K562 (cell line): ENCODE measurements around the gene LRRC43. TPM values are rescaled to one million over a fixed set of nuclear protein-coding genes. Genes with fewer than 3 reads are reported as not detected.
A peak's percentile ranks its signal among the peaks of the same experiment; 100 is the strongest.

Source experiments
- DDX20 ChIP-seq: fragments of 450-650 bp; IDR thresholded peaks from 2 replicates; pipeline ENCODE4 v1.6.1; 2016; ENCODE audit warnings: missing genetic modification characterization, low read depth, mild to moderate bottlenecking, missing compliant biosample characterization, moderate library complexity
- ELF1 ChIP-seq: fragments of 200-800 bp; sonication (Bioruptor generic); IDR thresholded peaks from 2 replicates; pipeline ENCODE4 v1.6.1; 2016; ENCODE audit warnings: missing genetic modification characterization, missing compliant biosample characterization
- FOXP4 ChIP-seq: sonication (generic); formaldehyde crosslinking; IDR thresholded peaks from 2 replicates; pipeline ENCODE4 v1.8.0; 2022; ENCODE audit warnings: mild to moderate bottlenecking, missing genetic modification reagents, borderline replicate concordance
- L3MBTL2 ChIP-seq: fragments of 450-650 bp; IDR thresholded peaks from 2 replicates; pipeline ENCODE4 v1.6.1; 2016; ENCODE audit warnings: mild to moderate bottlenecking, moderate library complexity
- MAZ ChIP-seq, 2 experiments: fragments of 450-650 bp in 1 of 2; sonication (generic) in 1 of 2; formaldehyde crosslinking; IDR thresholded peaks in 1 of 2; conservative IDR thresholded peaks in 1 of 2; 2 replicates each; pipeline versions ENCODE4 v1.4.0 to v1.5.0; 2020; ENCODE audit warnings: mild to moderate bottlenecking in 1 of 2, missing genetic modification reagents in 1 of 2
- MEF2A ChIP-seq: IDR thresholded peaks from 2 replicates; pipeline ENCODE4 v1.6.1; 2011; ENCODE audit warnings: low read depth, mild to moderate bottlenecking, low read length, moderate library complexity; ENCODE audit not compliant: control insufficient read depth
- MEIS2 ChIP-seq: fragments of 450-650 bp; IDR thresholded peaks from 2 replicates; pipeline ENCODE4 v1.6.1; 2014; ENCODE audit warnings: mild to moderate bottlenecking; ENCODE audit not compliant: partially characterized antibody
- NONO ChIP-seq, 2 experiments: fragments of 200-400 bp in 1 of 2; fragments of 450-650 bp in 1 of 2; formaldehyde crosslinking in 1 of 2; IDR thresholded peaks; 2 replicates each; pipeline ENCODE4 v1.6.1; 2017; ENCODE audit warnings: low read depth in 2 of 2, mild to moderate bottlenecking in 2 of 2, moderate library complexity in 2 of 2, low read length in 1 of 2
- SMARCE1 ChIP-seq: fragments of 450-650 bp; IDR thresholded peaks from 2 replicates; pipeline ENCODE4 v1.7.1; 2016; ENCODE audit warnings: mild to moderate bottlenecking
- TFAM ChIP-seq: fragments of 250-450 bp; sonication (Bioruptor Pico); conservative IDR thresholded peaks from 2 replicates; pipeline ENCODE4 v1.5.0; 2021; ENCODE audit warnings: mild to moderate bottlenecking, moderate library complexity
- THRA ChIP-seq: fragments of 450-650 bp; IDR thresholded peaks from 2 replicates; pipeline ENCODE4 v1.6.1; 2017; ENCODE audit warnings: mild to moderate bottlenecking, moderate library complexity
- polyA plus RNA-seq, 8 experiments: library from polyadenylated mRNA; depleted of rRNA in 4 of 8; stranded (reverse) in 5 of 8; unstranded in 3 of 8; fragments of >200 nt; fragmentation: Nextera tagmentation in 2 of 8; fragmentation: Illumina TruSeq in 1 of 8; extraction: Ambion mirVana in 2 of 8; extraction: Trizol in 1 of 8; gene quantifications; 2 replicates each; pipeline versions ENCODE4 v1.2.1 to v1.2.3, GENCODE V29; 2011 to 2014; ENCODE audit warnings: inconsistent platforms in 1 of 8, missing spikeins in 1 of 8
- total RNA-seq, 7 experiments: library from RNA; depleted of rRNA in 6 of 7; stranded (reverse); fragments of >200 nt in 6 of 7; fragmentation: Illumina TruSeq in 2 of 7; extraction: Trizol in 2 of 7; gene quantifications; 2 replicates each; pipeline versions ENCODE4 v1.2.1 to v1.2.3, GENCODE V29; 2011 to 2021; ENCODE audit warnings: low replicate concordance in 1 of 7

Gene LRRC43
- total and polyA plus RNA-seq, 9 of the 15 experiments (the other 6 are each of a cell fraction or from before 2014, with no cell fraction given) = 0.19 TPM; not detected in 8

GRCh38 chr12:122197612-122197966, 14.7 kb downstream of the LRRC43 start (continued):
- TF ChIP-seq MEF2A (peak; percentile 88), NONO (IDR thresholded peaks at IDR 0.05; ENCODE audit: low read depth in 2 of 2, low read length in 1 of 2) (0 out of 4 replicates have a peak, but pooled peaks of 1 of the 2 experiments have one; percentile 4), DDX20 (tag) (no peak), MAZ (CRISPR knock-in tag; conservative IDR thresholded peaks at IDR 0.05 in 1 of 2, IDR thresholded peaks at IDR 0.05 in 1 of 2) (0 out of 4 replicates have a peak, but pooled peaks of 1 of the 2 experiments have one; percentile 1), TFAM (no peak), FOXP4 (CRISPR knock-in tag) (no peak), SMARCE1 (peak; percentile 10; the same call in 1 of the 2 replicates), MEIS2 (no peak), ELF1 (tag) (0 out of 2 replicates have a peak, but pooled peaks have one; percentile 12), THRA (no peak), L3MBTL2 (0 out of 2 replicates have a peak, but pooled peaks have one; percentile 2)
